Measurements from ENCODE around the gene TMEM165.

The TMEM165 gene

DNA sequence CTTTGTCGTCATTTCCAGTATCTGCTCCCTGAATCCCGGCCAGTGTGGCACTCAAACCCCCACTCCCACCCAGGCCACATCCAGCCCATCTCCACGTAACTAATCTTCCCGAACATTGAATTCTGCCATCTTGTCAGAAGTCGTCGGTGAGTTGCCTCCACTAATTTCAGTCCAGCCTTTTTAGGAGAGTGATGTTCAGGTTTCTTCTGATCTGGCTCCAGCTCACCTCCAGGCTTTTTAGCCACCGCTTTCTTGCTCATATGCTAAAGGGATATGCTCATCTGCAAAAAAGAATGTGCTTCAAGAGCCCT, 1.3 kb downstream of the TMEM165 start:
- Histone ChIP-seq H2BK5ac (ENCODE audit: low read depth, low read length, poor library complexity) (no peak overlapping the region), H3K9ac (ENCODE audit: low read length) (peak overlapping the region; percentile 77), H3K4ac (ENCODE audit: low read depth, low read length) (peak overlapping the region; percentile 85), H3K14ac (ENCODE audit: low read length) (no peak overlapping the region), H3K4me1 (ENCODE audit: control insufficient read depth in 1 of 2, insufficient read depth in 2 of 2, low read length in 2 of 2) (peaks cover 0 to 2% of the 10 kb centered on the region in 2 experiments), H3K4me2 (ENCODE audit: low read length) (peak overlapping the region; percentile 96), H3K18ac (ENCODE audit: low read length) (no peak overlapping the region), H3K9me3 (ENCODE audit: insufficient read depth, low read depth, low read length) (no peaks in the 10 kb centered on the region), H3K79me2 (ENCODE audit: control insufficient read depth, insufficient read depth, low read length, poor library complexity) (peaks cover 18% of the 10 kb centered on the region), H3K23ac (ENCODE audit: low read length) (no peak overlapping the region), H4K8ac (ENCODE audit: low read depth, low read length) (no peak overlapping the region), H2AK5ac (ENCODE audit: low read length) (no peak overlapping the region), H2BK12ac (ENCODE audit: low read length) (no peak overlapping the region), H3K36me3 (ENCODE audit: control insufficient read depth in 1 of 2, insufficient read depth in 2 of 2, low read length in 2 of 2) (peaks cover 0 to 2% of the 10 kb centered on the region in 2 experiments), H4K91ac (ENCODE audit: low read depth, low read length) (no peak overlapping the region), H2AFZ (ENCODE audit: insufficient read depth, low read length, poor library complexity) (no peak overlapping the region), H3K79me1 (ENCODE audit: low read length) (peaks cover 5% of the 10 kb centered on the region), H3K4me3 (ENCODE audit: low read depth, low read length) (peak overlapping the region; percentile 70), H2BK120ac (ENCODE audit: insufficient read depth, low read length, poor library complexity) (no peak overlapping the region), H3K27ac (ENCODE audit: low read depth, low read length) (no peak overlapping the region), H4K12ac (ENCODE audit: low read depth, low read length) (no peak overlapping the region), H3K27me3 (ENCODE audit: insufficient read depth, low read length) (no peaks in the 10 kb centered on the region)
- no CpG with 5 or more reads among the region's 7 CpGs for WGBS (ENCODE audit: extremely low coverage, insufficient coverage, insufficient read length)
- DNase-seq = no peak

DNA sequence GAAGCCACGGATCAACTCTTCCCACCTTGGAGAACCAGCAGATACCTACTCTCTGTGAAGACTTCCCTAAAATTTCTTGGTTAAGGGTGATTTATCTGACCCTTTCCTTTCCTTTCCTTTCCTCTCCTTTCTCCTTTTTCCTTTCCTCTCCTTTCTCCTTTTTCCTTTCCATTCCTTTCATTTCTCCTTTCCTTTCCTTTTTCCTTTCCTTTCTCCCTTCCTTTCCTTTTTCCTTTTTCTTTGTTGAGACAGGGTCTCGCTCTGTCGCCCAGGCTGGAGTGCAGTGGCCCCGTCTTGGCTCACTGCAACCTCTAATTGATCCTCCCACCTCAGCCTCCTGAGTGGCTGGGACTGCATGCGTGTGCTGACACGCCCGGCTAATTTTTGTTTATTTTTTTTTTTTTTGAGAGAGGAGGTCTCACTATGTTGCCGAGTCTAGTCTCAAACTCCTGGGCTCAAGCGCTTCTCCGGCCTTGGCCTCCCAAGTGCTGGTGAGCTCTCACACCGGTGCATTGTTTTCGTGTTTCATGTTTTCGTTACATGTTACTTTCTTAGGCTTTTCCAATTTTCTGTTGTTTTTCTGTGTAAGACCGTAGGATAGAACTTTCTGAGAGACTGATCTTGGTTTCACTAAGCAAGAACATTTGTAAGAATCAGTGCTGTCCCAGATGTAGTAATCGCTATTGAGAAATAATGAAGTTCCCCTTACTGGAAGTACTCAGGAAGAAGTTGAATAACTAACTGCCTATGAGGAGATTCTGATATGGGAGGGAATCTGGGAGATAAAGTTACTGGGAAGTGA, 2.0 kb downstream of the TMEM165 start:
- Histone ChIP-seq H3K4ac (ENCODE audit: low read depth, low read length) (peak overlapping the region; percentile 85), H4K12ac (ENCODE audit: low read depth, low read length) (no peak overlapping the region), H4K8ac (ENCODE audit: low read depth, low read length) (no peak overlapping the region), H3K4me1 (ENCODE audit: control insufficient read depth in 1 of 2, insufficient read depth in 2 of 2, low read length in 2 of 2) (peaks cover 0 to 2% of the 10 kb centered on the region in 2 experiments), H3K9me3 (ENCODE audit: insufficient read depth, low read depth, low read length) (no peaks in the 10 kb centered on the region), H2BK5ac (ENCODE audit: low read depth, low read length, poor library complexity) (no peak overlapping the region), H2AFZ (ENCODE audit: insufficient read depth, low read length, poor library complexity) (no peak overlapping the region), H3K36me3 (ENCODE audit: control insufficient read depth in 1 of 2, insufficient read depth in 2 of 2, low read length in 2 of 2) (peaks cover 0 to 2% of the 10 kb centered on the region in 2 experiments), H3K79me1 (ENCODE audit: low read length) (peaks cover 5% of the 10 kb centered on the region), H3K9ac (ENCODE audit: low read length) (no peak overlapping the region), H3K14ac (ENCODE audit: low read length) (no peak overlapping the region), H3K27me3 (ENCODE audit: insufficient read depth, low read length) (no peaks in the 10 kb centered on the region), H3K4me2 (ENCODE audit: low read length) (peak overlapping the region; percentile 96), H3K79me2 (ENCODE audit: control insufficient read depth, insufficient read depth, low read length, poor library complexity) (peaks cover 18% of the 10 kb centered on the region), H2AK5ac (ENCODE audit: low read length) (no peak overlapping the region), H3K23ac (ENCODE audit: low read length) (no peak overlapping the region), H3K18ac (ENCODE audit: low read length) (no peak overlapping the region), H3K27ac (ENCODE audit: low read depth, low read length) (no peak overlapping the region), H3K4me3 (ENCODE audit: low read depth, low read length) (no peak overlapping the region), H2BK12ac (ENCODE audit: low read length) (no peak overlapping the region), H4K91ac (ENCODE audit: low read depth, low read length) (no peak overlapping the region), H2BK120ac (ENCODE audit: insufficient read depth, low read length, poor library complexity) (no peak overlapping the region)
- DNase-seq = peak; percentile 4 to 86
- no CpG with 5 or more reads among the region's 15 CpGs for WGBS (ENCODE audit: extremely low coverage, insufficient coverage, insufficient read length)

DNA sequence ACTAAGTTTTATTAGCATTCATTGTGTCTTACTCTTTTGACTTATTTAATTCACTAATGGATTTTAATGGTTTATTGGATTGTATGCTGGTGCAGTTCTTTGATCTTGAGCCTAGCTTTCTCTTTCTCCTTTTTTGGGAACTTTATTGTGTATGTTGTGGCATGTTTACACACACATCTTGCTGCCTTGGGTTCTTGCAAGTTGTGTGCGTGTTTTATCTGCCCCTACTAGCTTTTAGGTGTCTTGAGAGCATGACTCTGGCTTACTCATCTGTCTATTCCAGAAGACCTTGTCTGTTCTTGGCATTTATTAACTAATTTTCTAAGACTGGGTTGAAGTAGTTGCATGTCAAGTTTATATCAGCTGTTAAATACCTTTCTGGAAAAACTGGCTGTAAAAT, 2.7 kb downstream of the TMEM165 start:
- H3K4me1 ChIP-seq (ENCODE audit: control insufficient read depth in 1 of 2, insufficient read depth in 2 of 2, low read length in 2 of 2) = peaks cover 0 to 2% of the 10 kb centered on the region in 2 experiments
- no peak overlapping the region for H2AK5ac ChIP-seq (ENCODE audit: low read length)
- H3K79me2 ChIP-seq (ENCODE audit: control insufficient read depth, insufficient read depth, low read length, poor library complexity) = peaks cover 18% of the 10 kb centered on the region
- no peak overlapping the region for H3K9ac ChIP-seq (ENCODE audit: low read length)
- H3K4me3 ChIP-seq (ENCODE audit: low read depth, low read length) = no peak overlapping the region
- H3K9me3 ChIP-seq (ENCODE audit: insufficient read depth, low read depth, low read length) = no peaks in the 10 kb centered on the region
- peak overlapping the region; percentile 96 for H3K4me2 ChIP-seq (ENCODE audit: low read length)
- peaks cover 0 to 2% of the 10 kb centered on the region in 2 experiments for H3K36me3 ChIP-seq (ENCODE audit: control insufficient read depth in 1 of 2, insufficient read depth in 2 of 2, low read length in 2 of 2)
- H3K79me1 ChIP-seq (ENCODE audit: low read length) = peaks cover 5% of the 10 kb centered on the region
- H3K4ac ChIP-seq (ENCODE audit: low read depth, low read length) = peak overlapping the region; percentile 36
- no peaks in the 10 kb centered on the region for H3K27me3 ChIP-seq (ENCODE audit: insufficient read depth, low read length)
- no peak overlapping the region for H3K23ac ChIP-seq (ENCODE audit: low read length)
- no peak overlapping the region for H3K18ac ChIP-seq (ENCODE audit: low read length)
- H4K91ac ChIP-seq (ENCODE audit: low read depth, low read length) = no peak overlapping the region
- H3K14ac ChIP-seq (ENCODE audit: low read length) = no peak overlapping the region
- no peak overlapping the region for H2BK120ac ChIP-seq (ENCODE audit: insufficient read depth, low read length, poor library complexity)
- WGBS (ENCODE audit: extremely low coverage, insufficient coverage, insufficient read length) = no CpG with 5 or more reads among the region's 1 CpG
- H2AFZ ChIP-seq (ENCODE audit: insufficient read depth, low read length, poor library complexity) = no peak overlapping the region
- no peak overlapping the region for H4K8ac ChIP-seq (ENCODE audit: low read depth, low read length)
- DNase-seq = no peak
- H4K12ac ChIP-seq (ENCODE audit: low read depth, low read length) = no peak overlapping the region
- H2BK5ac ChIP-seq (ENCODE audit: low read depth, low read length, poor library complexity) = no peak overlapping the region
- H2BK12ac ChIP-seq (ENCODE audit: low read length) = no peak overlapping the region
- H3K27ac ChIP-seq (ENCODE audit: low read depth, low read length) = no peak overlapping the region

DNA sequence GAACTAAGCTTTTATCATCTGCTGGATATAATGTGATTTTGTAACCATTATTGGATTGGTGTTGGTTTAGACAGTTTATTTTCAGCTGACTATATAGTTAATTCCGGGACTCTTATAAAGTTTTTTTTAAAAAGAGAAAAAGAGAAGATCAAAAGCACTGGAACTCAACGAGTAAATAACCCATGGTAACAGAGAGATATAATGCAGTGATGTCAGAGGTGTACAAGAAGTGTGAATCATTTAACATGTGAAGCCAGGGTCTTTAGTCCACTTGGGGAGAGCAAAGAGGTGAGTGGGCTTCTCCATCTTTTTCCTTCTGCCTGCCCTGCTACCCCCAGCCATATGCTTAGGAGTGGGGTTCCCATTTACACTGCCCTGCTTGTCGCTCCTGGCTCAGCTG, 3.2 kb downstream of the TMEM165 start:
- peaks cover 18% of the 10 kb centered on the region for H3K79me2 ChIP-seq (ENCODE audit: control insufficient read depth, insufficient read depth, low read length, poor library complexity)
- H3K4me3 ChIP-seq (ENCODE audit: low read depth, low read length) = no peak overlapping the region
- no peak overlapping the region for H2BK12ac ChIP-seq (ENCODE audit: low read length)
- no CpG with 5 or more reads among the region's 3 CpGs for WGBS (ENCODE audit: extremely low coverage, insufficient coverage, insufficient read length)
- no peaks in the 10 kb centered on the region for H3K27me3 ChIP-seq (ENCODE audit: insufficient read depth, low read length)
- H2BK5ac ChIP-seq (ENCODE audit: low read depth, low read length, poor library complexity) = no peak overlapping the region
- no peak overlapping the region for H3K14ac ChIP-seq (ENCODE audit: low read length)
- H3K4me2 ChIP-seq (ENCODE audit: low read length) = peak overlapping the region; percentile 55
- no peak overlapping the region for H4K8ac ChIP-seq (ENCODE audit: low read depth, low read length)
- no peak overlapping the region for H2AK5ac ChIP-seq (ENCODE audit: low read length)
- H3K18ac ChIP-seq (ENCODE audit: low read length) = no peak overlapping the region
- no peak overlapping the region for H2AFZ ChIP-seq (ENCODE audit: insufficient read depth, low read length, poor library complexity)
- H3K79me1 ChIP-seq (ENCODE audit: low read length) = peaks cover 5% of the 10 kb centered on the region
- no peak overlapping the region for H2BK120ac ChIP-seq (ENCODE audit: insufficient read depth, low read length, poor library complexity)
- no peak overlapping the region for H3K23ac ChIP-seq (ENCODE audit: low read length)
- peaks cover 0 to 2% of the 10 kb centered on the region in 2 experiments for H3K4me1 ChIP-seq (ENCODE audit: control insufficient read depth in 1 of 2, insufficient read depth in 2 of 2, low read length in 2 of 2)
- H3K36me3 ChIP-seq (ENCODE audit: control insufficient read depth in 1 of 2, insufficient read depth in 2 of 2, low read length in 2 of 2) = peaks cover under 1 to 4% of the 10 kb centered on the region in 2 experiments
- no peaks in the 10 kb centered on the region for H3K9me3 ChIP-seq (ENCODE audit: insufficient read depth, low read depth, low read length)
- no peak overlapping the region for H3K9ac ChIP-seq (ENCODE audit: low read length)
- H3K27ac ChIP-seq (ENCODE audit: low read depth, low read length) = no peak overlapping the region
- no peak for DNase-seq
- no peak overlapping the region for H3K4ac ChIP-seq (ENCODE audit: low read depth, low read length)
- H4K91ac ChIP-seq (ENCODE audit: low read depth, low read length) = no peak overlapping the region
- H4K12ac ChIP-seq (ENCODE audit: low read depth, low read length) = no peak overlapping the region

Measured in trophoblast cell (in vitro differentiated cells and primary cell).